H54 (cell line): Measurements from ENCODE around the gene CTRB2.
"Not testable (repeated sequence)": the region's sequence is repeated elsewhere in the genome, so short reads cannot be mapped to it uniquely, and the experiment has no call there.

Experiments used
- DNase-seq: peaks from one replicate; pipeline ENCODE4 v3.0.0; 2011; ENCODE audit warnings: low spot score, mixed read lengths; ENCODE audit not compliant: insufficient read length
- FAIRE-seq: peaks from 3 replicates; lab custom pipeline; 2011; peaks lifted over from hg19 to GRCh38; lab: Jason Lieb, UNC
- POLR2A ChIP-seq: IDR thresholded peaks from 2 replicates; pipeline ENCODE4 v1.6.1; 2011; ENCODE audit warnings: low read depth, mild to moderate bottlenecking, low read length

The CTRB2 gene

GRCh38 chr16:75209944-75210343 is 3.0 kb upstream of the CTRB2 start:
- no peak for DNase-seq
- TF ChIP-seq POLR2A: no peak

GRCh38 chr16:75209514-75209913 is 2.6 kb upstream of the CTRB2 start:
- not testable (repeated sequence) for FAIRE-seq, DNase-seq

More at GRCh38 chr16:75209944-75210343, 3.0 kb upstream of the CTRB2 start:
- no peak for FAIRE-seq

DNA sequence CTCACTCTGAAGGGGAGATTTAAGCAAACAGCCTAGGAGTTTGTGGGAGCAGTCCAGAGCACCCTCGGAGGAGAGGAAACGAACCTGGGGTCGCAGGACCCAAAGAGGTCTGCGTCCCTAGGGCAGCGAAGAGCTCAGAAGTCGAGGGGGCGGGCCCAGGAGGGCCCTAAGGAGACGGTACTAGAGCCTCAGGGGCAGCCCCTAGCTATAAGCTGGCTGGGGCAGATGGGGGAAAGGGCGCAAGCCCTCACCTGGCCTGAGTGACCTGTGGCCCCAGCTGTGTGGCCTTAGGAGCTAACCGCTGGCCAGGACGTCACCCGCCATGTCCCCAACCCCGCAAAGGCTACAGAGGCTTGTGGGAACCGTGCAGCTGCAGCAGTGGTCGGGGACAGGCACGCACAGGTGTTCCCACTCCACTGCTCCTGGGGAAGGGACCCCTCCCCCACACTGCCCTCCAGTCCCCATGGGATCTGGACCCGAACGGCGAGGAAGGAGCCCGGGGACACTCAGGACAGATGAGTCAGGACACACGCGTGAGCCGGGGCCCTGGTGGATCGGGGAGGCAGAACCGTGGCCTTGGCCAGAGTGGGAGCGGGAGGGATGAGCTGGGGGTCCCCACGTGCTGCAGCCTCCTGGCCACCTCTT is 2.0 kb upstream of the CTRB2 start:
- no peak for DNase-seq
- FAIRE-seq: no peak
- no peak for TF ChIP-seq POLR2A

- DNase-seq: no peak
- TF ChIP-seq POLR2A: no peak
- FAIRE-seq: no peak
These were observed 1.4 kb upstream of the CTRB2 start for GRCh38 chr16:75208242-75208825.

- FAIRE-seq (no peak), DNase-seq (no peak)
- no peak for TF ChIP-seq POLR2A
These were observed 870 bp upstream of the CTRB2 start for GRCh38 chr16:75207831-75208230.

GRCh38 chr16:75205961-75206748 is 806 bp downstream of the CTRB2 start:
- not testable (repeated sequence) for DNase-seq, FAIRE-seq

DNA sequence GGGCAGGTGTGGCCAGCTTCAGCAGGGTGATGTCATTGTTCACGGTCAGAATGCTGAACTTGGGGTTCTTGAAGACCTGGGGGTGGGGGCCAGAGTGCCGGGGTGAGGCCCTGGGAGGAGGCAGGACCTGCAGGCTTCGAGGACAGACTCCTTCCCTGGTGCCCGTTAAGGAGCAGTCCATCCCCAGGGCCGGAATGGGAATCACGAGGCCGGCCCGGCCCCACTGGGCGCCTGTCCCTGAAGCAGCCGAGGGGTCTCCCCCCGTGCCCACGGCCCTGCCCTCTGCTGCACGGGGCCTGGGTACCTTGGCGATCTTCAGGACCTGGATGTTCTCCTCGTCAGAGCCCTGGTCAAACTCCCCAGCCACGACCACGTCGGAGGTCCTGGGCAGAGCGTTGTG is 1.5 kb downstream of the CTRB2 start:
- DNase-seq, FAIRE-seq: not testable (repeated sequence)

- DNase-seq, FAIRE-seq: not testable (repeated sequence)
These were observed 2.1 kb downstream of the CTRB2 start for GRCh38 chr16:75204905-75205304.

DNA sequence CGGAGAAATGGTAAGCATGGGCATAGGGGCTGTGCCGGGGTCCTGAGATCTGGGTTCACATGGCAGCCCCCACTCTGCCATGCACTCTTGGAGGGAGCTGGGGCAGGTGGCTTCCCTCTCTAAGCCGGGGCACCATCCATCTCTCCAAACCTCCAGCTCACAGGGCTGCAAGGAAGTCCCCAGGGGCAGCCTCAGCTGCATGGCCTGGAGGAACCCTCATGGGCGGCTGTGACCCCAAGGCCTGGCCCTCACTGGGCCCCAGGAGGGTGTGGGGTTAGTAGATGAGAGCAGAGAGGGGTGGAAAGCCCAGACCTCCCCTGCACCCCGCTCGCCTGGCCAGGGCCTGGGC is 2.6 kb downstream of the CTRB2 start:
- DNase-seq (no peak), FAIRE-seq (no peak)
- TF ChIP-seq POLR2A: no peak

DNA sequence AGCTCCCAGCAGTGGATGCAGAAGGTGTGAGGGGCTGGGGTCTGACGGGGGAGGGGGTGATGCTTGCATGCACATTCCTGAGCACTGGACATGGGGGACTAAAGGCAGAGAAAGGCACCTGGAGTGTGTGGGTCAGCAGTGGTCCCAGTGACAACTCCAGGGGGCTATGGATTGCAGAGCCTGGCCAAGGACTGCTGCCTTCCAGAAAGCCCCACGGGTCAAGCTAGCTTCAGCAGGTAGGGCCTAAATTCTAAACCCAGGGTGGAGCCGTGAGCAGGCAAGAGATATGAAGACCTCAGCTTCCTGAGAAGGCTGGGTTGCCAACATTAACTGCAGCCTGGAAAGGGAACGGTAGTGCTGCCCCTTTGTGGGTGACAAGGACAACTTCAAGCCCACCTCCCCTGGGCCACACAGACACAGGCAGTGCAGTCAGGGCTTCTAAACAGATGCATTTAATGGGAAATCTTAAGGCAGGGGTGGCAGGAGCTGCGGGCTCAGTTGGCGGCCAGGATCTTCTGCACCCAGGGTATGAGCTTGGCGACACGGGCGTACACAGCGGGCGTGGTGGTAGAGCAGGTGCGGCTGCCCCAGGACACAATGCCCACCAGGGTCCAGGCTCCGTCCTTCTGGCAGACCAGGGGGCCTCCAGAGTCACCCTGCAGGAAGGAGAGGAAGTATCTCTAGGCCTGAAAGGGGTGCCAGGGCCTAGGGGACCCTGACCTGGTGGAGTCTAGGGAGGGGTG is 3.1 kb downstream of the CTRB2 start:
- FAIRE-seq: no peak
- no peak for DNase-seq
- TF ChIP-seq POLR2A: no peak

- no peak for TF ChIP-seq POLR2A
- no peak for DNase-seq
- no peak for FAIRE-seq
These were observed 3.9 kb downstream of the CTRB2 start for GRCh38 chr16:75203096-75203495.

DNA sequence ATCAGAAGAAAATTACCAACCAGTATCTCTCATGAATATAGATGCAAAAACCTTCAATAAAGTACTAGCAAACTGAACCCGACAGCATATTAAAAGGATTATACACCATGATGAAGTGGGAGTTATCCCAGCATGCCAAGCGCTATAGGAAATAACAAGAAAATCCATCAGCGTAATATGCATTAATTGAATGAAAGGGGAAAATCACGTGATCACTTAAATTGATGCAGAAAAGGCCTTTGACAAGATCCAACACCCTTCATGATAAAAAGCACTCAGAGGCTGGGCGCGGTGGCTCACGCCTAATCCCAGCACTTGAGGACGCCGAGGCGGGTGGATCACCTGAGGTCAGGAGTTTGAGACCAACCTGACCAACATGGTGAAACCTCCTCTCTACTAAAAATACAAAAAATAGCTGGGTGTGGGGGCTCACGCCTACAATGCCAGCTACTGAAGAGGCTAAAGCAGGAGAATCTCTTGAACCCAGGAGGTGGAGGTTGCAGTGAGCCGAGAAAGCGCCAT is 4.8 kb downstream of the CTRB2 start:
- TF ChIP-seq POLR2A: no peak
- DNase-seq (no peak), FAIRE-seq (no peak)

GRCh38 chr16:75198135-75198600 is 8.8 kb downstream of the CTRB2 start:
- FAIRE-seq (no peak), DNase-seq (no peak)
- no peak for TF ChIP-seq POLR2A
